HCT116 (cell line): Measurements from ENCODE around the gene ACAD9. TPM values are rescaled to one million over a fixed set of nuclear protein-coding genes. Genes with fewer than 3 reads are reported as not detected.

Source experiments
- ATAC-seq: fragments of 200-7000 bp; cut with Tn5 transposase; 2 replicates; pipeline ENCODE4 v1.9.1; 2020; ENCODE audit warnings: mild to moderate bottlenecking, moderate library complexity
- BruUV-seq: library from RNA; stranded (reverse); fragments of 400-500 nt; replicated peaks from 2 replicates; lab custom pipeline; 2021; lab: Mats Ljungman, UMichigan
- CTCF ChIA-PET: fragments of 300-600 bp; sonication (Branson Sonifier 250); formaldehyde crosslinking; loops from one replicate; lab custom pipeline; 2021; ENCODE audit warnings: antibody characterized with exemption; lab: Charles Lee
- POLR2A ChIA-PET: fragments of 300-600, 350-600 bp; sonication (Branson Sonifier 250); formaldehyde crosslinking; loops from one replicate; lab custom pipeline; 2021; ENCODE audit warnings: antibody characterized with exemption; lab: Charles Lee
- RAD21 ChIA-PET, 2 experiments: fragments of 300-600 bp; sonication (Branson Sonifier 250); formaldehyde crosslinking; loops; one replicate each; lab custom pipeline; 2023; ENCODE audit warnings: low total read pairs in 2 of 2; ENCODE audit not compliant: uncharacterized antibody in 2 of 2, unreplicated experiment in 2 of 2, low non-redundant PET in 1 of 2; lab: Charles Lee
- DNase-seq: peaks from one replicate; pipeline ENCODE4 v3.0.0-alpha.2; 2010; ENCODE audit warnings: low read depth, low spot score
- H2AFZ ChIP-seq: fragments of 200-600 bp; shearing (Covaris generic), sonication (generic); 2 replicates; pipeline ENCODE4 v1.6.1; 2017; ENCODE audit warnings: low read depth, mixed run types, mixed read lengths, antibody characterized with exemption, low read length; ENCODE audit not compliant: poor library complexity, severe bottlenecking
- H3K27ac ChIP-seq: 2 replicates; pipeline ENCODE4 v1.5.1; 2012; ENCODE audit warnings: low read depth, low read length
- H3K27me3 ChIP-seq: fragments of 200-600 bp; sonication (generic); 2 replicates; pipeline ENCODE4 v1.6.1; 2016; ENCODE audit warnings: mixed run types, low read length, mixed read lengths; ENCODE audit not compliant: insufficient read depth
- H3K36me3 ChIP-seq, 2 experiments: fragments of 200-500 bp in 1 of 2; fragments of 200-600 bp in 1 of 2; sonication (Bioruptor generic) in 1 of 2; sonication (generic) in 1 of 2; 2 replicates each; pipeline versions ENCODE4 v1.5.1 to v1.6.1; 2014 to 2016; ENCODE audit warnings: low read length in 2 of 2, inconsistent platforms in 1 of 2, mixed read lengths in 1 of 2, mixed run types in 1 of 2; ENCODE audit not compliant: insufficient read depth in 2 of 2, control insufficient read depth in 1 of 2
- H3K4me1 ChIP-seq, 2 experiments: fragments of 200-600 bp in 1 of 2; sonication (generic) in 1 of 2; 2 replicates each; pipeline versions ENCODE4 v1.5.1 to v1.6.1; 2012 to 2017; ENCODE audit warnings: low read length in 2 of 2, inconsistent platforms in 1 of 2, mild to moderate bottlenecking in 1 of 2, mixed read lengths in 1 of 2, mixed run types in 1 of 2, moderate library complexity in 1 of 2; ENCODE audit not compliant: insufficient read depth in 2 of 2, control insufficient read depth in 1 of 2
- H3K4me2 ChIP-seq: fragments of 200-600 bp; sonication (generic); 2 replicates; pipeline ENCODE4 v1.6.1; 2017; ENCODE audit warnings: mixed run types, low read length, mixed read lengths
- H3K4me3 ChIP-seq, 2 experiments: fragments of 200-600 bp in 1 of 2; sonication (generic) in 1 of 2; replicated peaks in 1 of 2; 2 replicates each; pipeline ENCODE4 v1.5.1; 2011 to 2016; ENCODE audit warnings: low read length in 2 of 2, control low read depth in 1 of 2, low read depth in 1 of 2, mild to moderate bottlenecking in 1 of 2, mixed read lengths in 1 of 2, mixed run types in 1 of 2
- H3K79me2 ChIP-seq: fragments of 200-600 bp; sonication (generic); 2 replicates; pipeline ENCODE4 v1.6.1; 2017; ENCODE audit warnings: mild to moderate bottlenecking, mixed run types, low read length, moderate library complexity, mixed read lengths; ENCODE audit not compliant: insufficient read depth
- H3K9ac ChIP-seq: fragments of 200-600 bp; sonication (generic); 2 replicates; pipeline ENCODE4 v1.6.1; 2016; ENCODE audit warnings: low read length, mixed read lengths
- H3K9me2 ChIP-seq: fragments of 200-600 bp; sonication (generic), shearing (Covaris generic); 2 replicates; pipeline ENCODE4 v1.6.1; 2017; ENCODE audit warnings: mixed run types, mild to moderate bottlenecking, moderate library complexity; ENCODE audit not compliant: insufficient read depth
- H3K9me3 ChIP-seq, 2 experiments: fragments of 200-500 bp in 1 of 2; fragments of 200-600 bp in 1 of 2; sonication (Bioruptor generic) in 1 of 2; sonication (generic) in 1 of 2; 2 replicates each; pipeline ENCODE4 v1.6.1; 2014 to 2017; ENCODE audit warnings: low read length in 2 of 2, mixed read lengths in 2 of 2, inconsistent platforms in 1 of 2, low read depth in 1 of 2, mild to moderate bottlenecking in 1 of 2, mixed run types in 1 of 2, moderate library complexity in 1 of 2; ENCODE audit not compliant: control insufficient read depth in 1 of 2, insufficient read depth in 1 of 2
- H4K20me1 ChIP-seq: fragments of 200-600 bp; sonication (generic), shearing (Covaris generic); 2 replicates; pipeline ENCODE4 v1.6.1; 2017; ENCODE audit warnings: mixed run types, mild to moderate bottlenecking, moderate library complexity; ENCODE audit not compliant: insufficient read depth
- CEBPB ChIP-seq: IDR thresholded peaks from 2 replicates; pipeline ENCODE4 v1.6.1; 2012; ENCODE audit warnings: low read depth
- ELF1 ChIP-seq: IDR thresholded peaks from 2 replicates; pipeline ENCODE4 v1.6.1; 2012; ENCODE audit warnings: low read depth, borderline replicate concordance
- FOSL1 ChIP-seq: IDR thresholded peaks from 2 replicates; pipeline ENCODE4 v1.6.1; 2012; ENCODE audit warnings: low read depth
- JUND ChIP-seq: IDR thresholded peaks from 2 replicates; pipeline ENCODE4 v1.6.1; 2012
- POLR2AphosphoS5 ChIP-seq: IDR thresholded peaks from 2 replicates; pipeline ENCODE4 v1.6.1; 2011; ENCODE audit warnings: mild to moderate bottlenecking, low read depth, low read length, moderate library complexity
- RAD21 ChIP-seq: IDR thresholded peaks from 2 replicates; pipeline ENCODE4 v1.6.1; 2012; ENCODE audit warnings: low read depth, mild to moderate bottlenecking
- SIN3A ChIP-seq: IDR thresholded peaks from 2 replicates; pipeline ENCODE4 v1.6.1; 2012; ENCODE audit warnings: low read depth
- SP1 ChIP-seq: IDR thresholded peaks from 2 replicates; pipeline ENCODE4 v1.6.1; 2012; ENCODE audit warnings: low read depth
- SRF ChIP-seq: IDR thresholded peaks from 2 replicates; pipeline ENCODE4 v1.6.1; 2012; ENCODE audit warnings: low read depth
- TCF7L2 ChIP-seq: IDR thresholded peaks from 2 replicates; pipeline ENCODE4 v1.7.0; 2011; ENCODE audit warnings: borderline replicate concordance, inconsistent platforms; ENCODE audit not compliant: insufficient read depth, insufficient read length; ENCODE audit errors: extremely low read depth
- YY1 ChIP-seq: IDR thresholded peaks from 2 replicates; pipeline ENCODE4 v1.6.1; 2011; ENCODE audit warnings: low read length, low read depth, moderate library complexity, mild to moderate bottlenecking; ENCODE audit not compliant: insufficient replicate concordance; ENCODE audit errors: extremely low read depth
- ZFX ChIP-seq: fragments of 450-650 bp; IDR thresholded peaks from 2 replicates; pipeline ENCODE4 v1.6.1; 2017
- intact Hi-C: fragments of 100-400 bp; cut with micrococcal nuclease; formaldehyde crosslinking; loops from 2 replicates; pipeline ENCODE4 v1.10.0; 2022
- total RNA-seq: library from RNA; stranded (reverse); gene quantifications from one replicate; pipeline ENCODE4 v1.2.1, GENCODE V29; 2021; ENCODE audit not compliant: unreplicated experiment
- TF ChIP-seq, protein P1 (sequence below): IDR thresholded peaks from 2 replicates; pipeline ENCODE4 v1.6.1; 2012; ENCODE audit warnings: low read depth
- TF ChIP-seq, protein P2 (sequence below), 3 experiments: fragments of 200-600 bp in 1 of 3; sonication (generic) in 1 of 3; IDR thresholded peaks in 2 of 3; conservative IDR thresholded peaks in 1 of 3; 2 replicates each; pipeline ENCODE4 v1.5.1; 2012 to 2017; ENCODE audit warnings: low read depth in 2 of 3, low read length in 2 of 3, antibody characterized with exemption in 1 of 3, borderline replicate concordance in 1 of 3, control low read depth in 1 of 3, mild to moderate bottlenecking in 1 of 3, mixed read lengths in 1 of 3, mixed run types in 1 of 3, moderate library complexity in 1 of 3; ENCODE audit not compliant: insufficient read depth in 1 of 3

The ACAD9 gene
- total RNA-seq, 1 experiment from 2014 or later, result 55.8 TPM

DNA sequence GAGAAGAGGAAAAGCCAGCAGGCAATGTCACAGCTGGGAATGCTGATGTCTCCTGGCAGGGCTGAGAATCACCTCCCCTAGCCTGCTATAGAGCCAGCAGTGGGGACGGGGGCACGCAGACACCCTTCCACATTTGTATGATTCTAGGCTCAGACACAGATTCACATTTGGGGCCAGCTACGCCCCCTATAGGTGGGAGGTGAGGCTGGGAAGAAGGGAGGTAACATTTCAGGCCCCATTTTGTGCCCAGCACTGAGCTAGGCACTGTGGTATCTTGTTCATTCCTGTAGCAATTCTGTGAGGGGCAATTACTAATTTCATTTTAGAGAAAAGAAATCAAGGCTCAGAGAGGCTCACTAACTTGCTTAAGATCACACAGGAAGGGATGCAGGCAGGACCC lies 15.9 kb upstream of the ACAD9 start:
- no peaks in the 10 kb centered on the region for H3K9me2 ChIP-seq
- TF ChIP-seq SIN3A, result no peak
- no peak for TF ChIP-seq SRF
- TF ChIP-seq ZFX, result no peak
- TF ChIP-seq, protein P1, sequence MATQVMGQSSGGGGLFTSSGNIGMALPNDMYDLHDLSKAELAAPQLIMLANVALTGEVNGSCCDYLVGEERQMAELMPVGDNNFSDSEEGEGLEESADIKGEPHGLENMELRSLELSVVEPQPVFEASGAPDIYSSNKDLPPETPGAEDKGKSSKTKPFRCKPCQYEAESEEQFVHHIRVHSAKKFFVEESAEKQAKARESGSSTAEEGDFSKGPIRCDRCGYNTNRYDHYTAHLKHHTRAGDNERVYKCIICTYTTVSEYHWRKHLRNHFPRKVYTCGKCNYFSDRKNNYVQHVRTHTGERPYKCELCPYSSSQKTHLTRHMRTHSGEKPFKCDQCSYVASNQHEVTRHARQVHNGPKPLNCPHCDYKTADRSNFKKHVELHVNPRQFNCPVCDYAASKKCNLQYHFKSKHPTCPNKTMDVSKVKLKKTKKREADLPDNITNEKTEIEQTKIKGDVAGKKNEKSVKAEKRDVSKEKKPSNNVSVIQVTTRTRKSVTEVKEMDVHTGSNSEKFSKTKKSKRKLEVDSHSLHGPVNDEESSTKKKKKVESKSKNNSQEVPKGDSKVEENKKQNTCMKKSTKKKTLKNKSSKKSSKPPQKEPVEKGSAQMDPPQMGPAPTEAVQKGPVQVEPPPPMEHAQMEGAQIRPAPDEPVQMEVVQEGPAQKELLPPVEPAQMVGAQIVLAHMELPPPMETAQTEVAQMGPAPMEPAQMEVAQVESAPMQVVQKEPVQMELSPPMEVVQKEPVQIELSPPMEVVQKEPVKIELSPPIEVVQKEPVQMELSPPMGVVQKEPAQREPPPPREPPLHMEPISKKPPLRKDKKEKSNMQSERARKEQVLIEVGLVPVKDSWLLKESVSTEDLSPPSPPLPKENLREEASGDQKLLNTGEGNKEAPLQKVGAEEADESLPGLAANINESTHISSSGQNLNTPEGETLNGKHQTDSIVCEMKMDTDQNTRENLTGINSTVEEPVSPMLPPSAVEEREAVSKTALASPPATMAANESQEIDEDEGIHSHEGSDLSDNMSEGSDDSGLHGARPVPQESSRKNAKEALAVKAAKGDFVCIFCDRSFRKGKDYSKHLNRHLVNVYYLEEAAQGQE, result no peak
- TF ChIP-seq TCF7L2, result no peak
- TF ChIP-seq, protein P2, sequence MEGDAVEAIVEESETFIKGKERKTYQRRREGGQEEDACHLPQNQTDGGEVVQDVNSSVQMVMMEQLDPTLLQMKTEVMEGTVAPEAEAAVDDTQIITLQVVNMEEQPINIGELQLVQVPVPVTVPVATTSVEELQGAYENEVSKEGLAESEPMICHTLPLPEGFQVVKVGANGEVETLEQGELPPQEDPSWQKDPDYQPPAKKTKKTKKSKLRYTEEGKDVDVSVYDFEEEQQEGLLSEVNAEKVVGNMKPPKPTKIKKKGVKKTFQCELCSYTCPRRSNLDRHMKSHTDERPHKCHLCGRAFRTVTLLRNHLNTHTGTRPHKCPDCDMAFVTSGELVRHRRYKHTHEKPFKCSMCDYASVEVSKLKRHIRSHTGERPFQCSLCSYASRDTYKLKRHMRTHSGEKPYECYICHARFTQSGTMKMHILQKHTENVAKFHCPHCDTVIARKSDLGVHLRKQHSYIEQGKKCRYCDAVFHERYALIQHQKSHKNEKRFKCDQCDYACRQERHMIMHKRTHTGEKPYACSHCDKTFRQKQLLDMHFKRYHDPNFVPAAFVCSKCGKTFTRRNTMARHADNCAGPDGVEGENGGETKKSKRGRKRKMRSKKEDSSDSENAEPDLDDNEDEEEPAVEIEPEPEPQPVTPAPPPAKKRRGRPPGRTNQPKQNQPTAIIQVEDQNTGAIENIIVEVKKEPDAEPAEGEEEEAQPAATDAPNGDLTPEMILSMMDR (IDR thresholded peaks at IDR 0.05 in 2 of 3, conservative IDR thresholded peaks at IDR 0.05 in 1 of 3; ENCODE audit: borderline replicate concordance in 1 of 3, insufficient read depth in 1 of 3, low read depth in 2 of 3, low read length in 2 of 3), result peak; percentile 26 to 74 (median 67); a peak in 5 of 6 replicates
- TF ChIP-seq JUND, result no peak
- TF ChIP-seq FOSL1, result no peak
- no peak for TF ChIP-seq SP1
- no peak for TF ChIP-seq YY1
- peak; percentile 35; the same call in 1 of the 2 replicates for TF ChIP-seq RAD21
- TF ChIP-seq CEBPB, result no peak
- TF ChIP-seq ELF1, result no peak
- TF ChIP-seq POLR2AphosphoS5, result no peak
- H3K9me3 ChIP-seq, result peaks cover 14 to 16% of the 10 kb centered on the region in 2 experiments; a peak in 3 of 4 replicates
- ATAC-seq (peak; percentile 83), DNase-seq (no peak)
- ChIA-PET RAD21 (interaction anchor here in 1 of 2 experiments (0.6 kb wide), 1 partner anchor 198 kb away, joined by 4 read pairs; no protein-coding TSS in a partner anchor), CTCF (interaction anchor here (0.8 to 1.3 kb wide), 4 partner anchors 11 to 183 kb away, joined by 3 to 8 read pairs (median 4); partner anchors contain the start of gene ACAD9), POLR2A (no interaction called here)
- H3K4me3 ChIP-seq, result no peak overlapping the region
- H3K36me3 ChIP-seq, result no peaks in the 10 kb centered on the region
- no peaks in the 10 kb centered on the region for H3K4me1 ChIP-seq
- no peaks in the 10 kb centered on the region for H4K20me1 ChIP-seq
- no peak overlapping the region for H3K27ac ChIP-seq
- H3K4me2 ChIP-seq, result no peak overlapping the region
- no peak overlapping the region for H2AFZ ChIP-seq
- H3K9ac ChIP-seq, result no peak overlapping the region
- intact Hi-C loops, result no loop called here
- no peaks in the 10 kb centered on the region for H3K79me2 ChIP-seq
- no peaks in the 10 kb centered on the region for H3K27me3 ChIP-seq
- no TSS peak for BruUV-seq
